Retinal pigment epithelial cell (primary cell): Measurements from ENCODE around the gene PDE4D.

Experiments
- DNase-seq: peaks from one replicate; pipeline ENCODE4 v3.0.0-alpha.2; 2010; ENCODE audit warnings: low read depth
- H3K4me3 ChIP-seq: 2 replicates; pipeline ENCODE4 v1.5.1; 2011; ENCODE audit warnings: mild to moderate bottlenecking, low read length, control low read depth, moderate library complexity
- TF ChIP-seq, protein P1 (sequence below): conservative IDR thresholded peaks from 2 replicates; pipeline ENCODE4 v1.5.1; 2011; ENCODE audit warnings: low read depth, low read length, control low read depth, inconsistent platforms

The PDE4D gene

DNA sequence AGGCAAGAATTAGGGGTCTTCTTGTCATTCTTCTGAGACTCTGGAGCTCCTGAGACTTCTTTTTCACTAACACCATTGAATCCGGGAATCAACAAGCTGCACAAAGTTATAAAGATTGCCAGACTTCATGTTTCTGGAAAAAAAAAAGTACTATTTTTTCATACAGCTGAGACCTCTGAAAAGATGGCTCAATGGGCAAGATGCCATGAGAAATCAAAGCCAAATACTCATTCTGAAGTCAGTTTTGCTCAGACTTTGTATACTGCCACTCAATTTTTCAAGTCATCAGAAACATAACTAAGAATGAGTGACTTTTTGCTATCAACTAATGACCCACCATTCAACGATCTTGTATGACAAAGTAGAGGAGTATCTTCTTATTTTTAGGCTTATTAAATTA lies 798.7 kb downstream of the PDE4D start:
- no peak overlapping the region for H3K4me3 ChIP-seq
- TF ChIP-seq, protein P1, sequence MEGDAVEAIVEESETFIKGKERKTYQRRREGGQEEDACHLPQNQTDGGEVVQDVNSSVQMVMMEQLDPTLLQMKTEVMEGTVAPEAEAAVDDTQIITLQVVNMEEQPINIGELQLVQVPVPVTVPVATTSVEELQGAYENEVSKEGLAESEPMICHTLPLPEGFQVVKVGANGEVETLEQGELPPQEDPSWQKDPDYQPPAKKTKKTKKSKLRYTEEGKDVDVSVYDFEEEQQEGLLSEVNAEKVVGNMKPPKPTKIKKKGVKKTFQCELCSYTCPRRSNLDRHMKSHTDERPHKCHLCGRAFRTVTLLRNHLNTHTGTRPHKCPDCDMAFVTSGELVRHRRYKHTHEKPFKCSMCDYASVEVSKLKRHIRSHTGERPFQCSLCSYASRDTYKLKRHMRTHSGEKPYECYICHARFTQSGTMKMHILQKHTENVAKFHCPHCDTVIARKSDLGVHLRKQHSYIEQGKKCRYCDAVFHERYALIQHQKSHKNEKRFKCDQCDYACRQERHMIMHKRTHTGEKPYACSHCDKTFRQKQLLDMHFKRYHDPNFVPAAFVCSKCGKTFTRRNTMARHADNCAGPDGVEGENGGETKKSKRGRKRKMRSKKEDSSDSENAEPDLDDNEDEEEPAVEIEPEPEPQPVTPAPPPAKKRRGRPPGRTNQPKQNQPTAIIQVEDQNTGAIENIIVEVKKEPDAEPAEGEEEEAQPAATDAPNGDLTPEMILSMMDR = no peak
- no peak for DNase-seq

DNA sequence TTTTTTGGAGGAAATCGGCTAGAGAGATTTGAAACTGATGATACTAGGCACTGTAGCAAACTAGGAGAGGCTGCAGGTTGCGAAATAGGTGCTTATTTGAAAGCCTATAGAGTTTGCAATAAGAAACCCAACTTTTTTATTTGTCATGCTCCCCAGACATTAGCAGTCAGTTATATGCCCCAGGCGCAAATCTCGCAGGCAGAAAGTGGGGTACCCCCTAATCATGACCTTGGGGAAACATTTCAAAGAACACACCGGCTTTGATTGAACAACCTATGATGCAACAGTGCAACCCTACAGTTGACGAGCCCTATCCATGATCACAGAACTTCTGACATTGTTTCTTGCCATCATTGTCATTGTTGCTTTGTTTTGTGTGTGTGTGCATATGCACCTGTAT lies 800.2 kb downstream of the PDE4D start:
- no peak for DNase-seq
- no peak overlapping the region for H3K4me3 ChIP-seq
- TF ChIP-seq, protein P1 = no peak

DNA sequence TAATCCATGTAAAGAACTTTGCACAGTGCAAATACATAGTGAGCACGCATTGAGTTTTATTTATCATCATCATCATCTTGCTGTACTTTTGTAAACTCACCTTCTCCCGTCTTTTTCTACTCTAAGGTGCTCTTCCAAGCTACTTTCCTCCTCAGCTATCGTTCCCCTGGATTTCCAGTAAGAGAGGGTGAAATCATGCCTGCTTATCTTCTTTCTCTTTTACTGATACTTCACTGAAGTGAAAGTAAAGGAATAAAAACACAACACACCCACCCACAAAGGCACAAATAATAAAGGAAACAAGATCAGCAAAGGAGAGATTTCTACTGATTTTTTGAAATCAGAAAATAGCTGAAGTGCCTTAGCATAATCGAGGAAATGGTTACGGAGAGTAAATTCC lies 800.8 kb downstream of the PDE4D start:
- no peak overlapping the region for H3K4me3 ChIP-seq
- DNase-seq = no peak
- TF ChIP-seq, protein P1 = no peak

DNA sequence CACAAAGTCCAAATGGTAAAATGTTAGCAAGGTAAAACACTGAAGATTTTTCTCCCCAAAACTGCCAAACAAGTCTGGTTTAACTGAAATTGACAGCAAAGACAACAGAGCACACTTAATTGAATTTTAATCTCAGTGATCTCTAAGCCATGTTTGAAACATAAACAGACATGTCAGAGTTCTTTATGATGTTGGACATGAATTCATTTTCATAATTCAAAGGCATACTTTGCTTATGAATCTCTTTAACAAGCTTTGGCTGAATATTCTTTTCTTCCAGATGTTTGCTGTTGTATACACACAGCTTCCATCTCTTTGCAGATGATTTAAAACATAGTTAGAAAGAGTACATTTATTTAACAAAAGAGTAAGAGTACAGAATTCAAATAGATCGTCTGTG lies 801.6 kb downstream of the PDE4D start:
- no peak for DNase-seq
- no peak overlapping the region for H3K4me3 ChIP-seq
- TF ChIP-seq, protein P1 = no peak

DNA sequence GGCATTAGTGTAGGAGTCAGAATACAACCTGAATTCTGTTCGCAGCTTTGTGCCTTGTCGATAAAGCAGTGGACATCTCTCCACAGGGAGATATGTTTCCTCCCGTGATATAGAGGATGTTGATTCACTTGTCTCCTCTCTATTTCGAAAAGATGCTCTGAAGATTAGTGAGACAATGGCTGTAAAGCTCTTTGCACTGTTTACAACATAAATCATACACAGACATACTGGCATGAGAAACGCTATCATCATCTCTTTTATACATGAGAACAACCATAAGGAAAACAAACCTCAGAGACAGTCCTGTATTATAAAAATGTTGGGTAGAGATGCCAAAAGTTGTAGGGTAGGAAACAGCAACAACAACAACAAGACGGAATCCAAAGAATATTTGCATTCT lies 803.2 kb downstream of the PDE4D start:
- H3K4me3 ChIP-seq = no peak overlapping the region
- TF ChIP-seq, protein P1 = no peak

DNA sequence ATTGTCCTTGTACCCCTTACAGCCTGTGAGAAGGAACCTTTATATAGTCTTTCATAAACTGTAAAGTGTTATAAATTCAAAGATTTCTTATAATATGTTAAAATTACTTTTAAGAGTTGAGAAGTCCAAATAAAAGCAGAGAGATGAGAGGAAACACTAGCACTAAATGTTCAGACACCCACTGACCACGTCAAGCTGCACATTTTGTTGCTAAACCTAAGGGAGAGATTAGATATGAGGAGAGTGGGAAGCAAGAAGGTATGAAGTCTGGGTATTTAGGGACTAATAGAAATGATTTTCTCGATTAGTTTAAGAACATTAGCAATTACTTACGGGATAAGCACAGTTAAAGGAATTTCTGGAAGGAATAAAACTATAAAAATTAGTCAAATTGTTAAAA lies 803.8 kb downstream of the PDE4D start:
- DNase-seq = no peak
- H3K4me3 ChIP-seq = no peak overlapping the region
- TF ChIP-seq, protein P1 = no peak

More for the DNA sequence above, 803.2 kb downstream of the PDE4D start:
- no peak for DNase-seq

DNA sequence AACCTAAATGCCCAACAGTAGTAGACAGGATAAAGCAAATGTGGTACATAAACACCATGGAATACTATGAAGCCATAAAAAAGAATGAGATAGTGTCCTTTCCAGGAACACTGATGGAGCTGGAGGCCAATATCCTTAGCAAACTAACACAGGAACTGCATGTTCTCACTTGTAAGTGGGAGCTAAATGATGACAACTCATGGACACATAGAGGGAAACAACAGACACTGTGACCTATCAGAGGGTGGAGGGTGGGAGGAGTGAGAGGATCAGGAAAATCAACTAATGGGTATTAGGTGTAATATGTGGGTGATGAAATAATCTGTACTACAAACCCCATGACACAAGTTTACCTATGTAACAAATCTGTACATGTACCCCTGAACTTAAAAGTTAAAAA lies 805.0 kb downstream of the PDE4D start:
- no peak overlapping the region for H3K4me3 ChIP-seq
- DNase-seq = no peak
- TF ChIP-seq, protein P1 = no peak
